Measurements from ENCODE around the gene MARCO.

DNA sequence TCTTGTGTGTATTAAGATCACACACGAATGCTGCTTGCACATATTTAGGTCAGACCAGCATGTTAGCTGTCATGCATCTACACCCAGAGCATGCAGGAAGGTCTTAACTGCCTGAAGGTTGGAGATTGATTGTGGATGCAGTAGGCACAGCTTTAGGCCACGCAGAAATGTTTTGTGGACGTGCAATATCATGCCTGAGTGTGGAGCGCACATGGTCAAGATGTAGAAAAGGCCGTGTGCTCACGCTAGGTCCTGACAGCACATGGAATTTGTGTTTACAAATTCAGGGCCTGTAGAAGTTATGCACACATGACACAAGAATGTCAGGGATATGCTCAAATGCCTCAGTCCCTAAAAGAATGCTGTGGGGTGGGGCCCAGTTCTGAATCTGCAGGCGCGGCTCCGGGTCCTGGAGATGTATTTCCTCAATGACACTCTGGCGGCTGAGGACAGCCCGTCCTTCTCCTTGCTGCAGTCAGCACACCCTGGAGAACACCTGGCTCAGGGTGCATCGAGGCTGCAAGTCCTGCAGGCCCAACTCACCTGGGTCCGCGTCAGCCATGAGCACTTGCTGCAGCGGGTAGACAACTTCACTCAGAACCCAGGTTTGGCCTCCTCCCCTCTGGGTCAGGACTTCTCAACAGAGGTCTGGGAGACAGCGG lies 27.9 kb downstream of the MARCO start:
- TF ChIP-seq, protein P1, sequence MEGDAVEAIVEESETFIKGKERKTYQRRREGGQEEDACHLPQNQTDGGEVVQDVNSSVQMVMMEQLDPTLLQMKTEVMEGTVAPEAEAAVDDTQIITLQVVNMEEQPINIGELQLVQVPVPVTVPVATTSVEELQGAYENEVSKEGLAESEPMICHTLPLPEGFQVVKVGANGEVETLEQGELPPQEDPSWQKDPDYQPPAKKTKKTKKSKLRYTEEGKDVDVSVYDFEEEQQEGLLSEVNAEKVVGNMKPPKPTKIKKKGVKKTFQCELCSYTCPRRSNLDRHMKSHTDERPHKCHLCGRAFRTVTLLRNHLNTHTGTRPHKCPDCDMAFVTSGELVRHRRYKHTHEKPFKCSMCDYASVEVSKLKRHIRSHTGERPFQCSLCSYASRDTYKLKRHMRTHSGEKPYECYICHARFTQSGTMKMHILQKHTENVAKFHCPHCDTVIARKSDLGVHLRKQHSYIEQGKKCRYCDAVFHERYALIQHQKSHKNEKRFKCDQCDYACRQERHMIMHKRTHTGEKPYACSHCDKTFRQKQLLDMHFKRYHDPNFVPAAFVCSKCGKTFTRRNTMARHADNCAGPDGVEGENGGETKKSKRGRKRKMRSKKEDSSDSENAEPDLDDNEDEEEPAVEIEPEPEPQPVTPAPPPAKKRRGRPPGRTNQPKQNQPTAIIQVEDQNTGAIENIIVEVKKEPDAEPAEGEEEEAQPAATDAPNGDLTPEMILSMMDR (IDR thresholded peaks at IDR 0.05), result no peak
- no peak for TF ChIP-seq POLR2A (IDR thresholded peaks at IDR 0.05)

All from lower leg skin (tissue), 3 donors.